ENCODE measurements around the gene OAS2. TPM values are rescaled to one million over a fixed set of nuclear protein-coding genes. Genes with fewer than 3 reads are reported as not detected.

Gene OAS2, protein sequence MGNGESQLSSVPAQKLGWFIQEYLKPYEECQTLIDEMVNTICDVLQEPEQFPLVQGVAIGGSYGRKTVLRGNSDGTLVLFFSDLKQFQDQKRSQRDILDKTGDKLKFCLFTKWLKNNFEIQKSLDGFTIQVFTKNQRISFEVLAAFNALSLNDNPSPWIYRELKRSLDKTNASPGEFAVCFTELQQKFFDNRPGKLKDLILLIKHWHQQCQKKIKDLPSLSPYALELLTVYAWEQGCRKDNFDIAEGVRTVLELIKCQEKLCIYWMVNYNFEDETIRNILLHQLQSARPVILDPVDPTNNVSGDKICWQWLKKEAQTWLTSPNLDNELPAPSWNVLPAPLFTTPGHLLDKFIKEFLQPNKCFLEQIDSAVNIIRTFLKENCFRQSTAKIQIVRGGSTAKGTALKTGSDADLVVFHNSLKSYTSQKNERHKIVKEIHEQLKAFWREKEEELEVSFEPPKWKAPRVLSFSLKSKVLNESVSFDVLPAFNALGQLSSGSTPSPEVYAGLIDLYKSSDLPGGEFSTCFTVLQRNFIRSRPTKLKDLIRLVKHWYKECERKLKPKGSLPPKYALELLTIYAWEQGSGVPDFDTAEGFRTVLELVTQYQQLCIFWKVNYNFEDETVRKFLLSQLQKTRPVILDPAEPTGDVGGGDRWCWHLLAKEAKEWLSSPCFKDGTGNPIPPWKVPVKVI
- 2.1 TPM for polyA plus RNA-seq (2012; ENCODE audit: insufficient read length, low read depth)

DNA sequence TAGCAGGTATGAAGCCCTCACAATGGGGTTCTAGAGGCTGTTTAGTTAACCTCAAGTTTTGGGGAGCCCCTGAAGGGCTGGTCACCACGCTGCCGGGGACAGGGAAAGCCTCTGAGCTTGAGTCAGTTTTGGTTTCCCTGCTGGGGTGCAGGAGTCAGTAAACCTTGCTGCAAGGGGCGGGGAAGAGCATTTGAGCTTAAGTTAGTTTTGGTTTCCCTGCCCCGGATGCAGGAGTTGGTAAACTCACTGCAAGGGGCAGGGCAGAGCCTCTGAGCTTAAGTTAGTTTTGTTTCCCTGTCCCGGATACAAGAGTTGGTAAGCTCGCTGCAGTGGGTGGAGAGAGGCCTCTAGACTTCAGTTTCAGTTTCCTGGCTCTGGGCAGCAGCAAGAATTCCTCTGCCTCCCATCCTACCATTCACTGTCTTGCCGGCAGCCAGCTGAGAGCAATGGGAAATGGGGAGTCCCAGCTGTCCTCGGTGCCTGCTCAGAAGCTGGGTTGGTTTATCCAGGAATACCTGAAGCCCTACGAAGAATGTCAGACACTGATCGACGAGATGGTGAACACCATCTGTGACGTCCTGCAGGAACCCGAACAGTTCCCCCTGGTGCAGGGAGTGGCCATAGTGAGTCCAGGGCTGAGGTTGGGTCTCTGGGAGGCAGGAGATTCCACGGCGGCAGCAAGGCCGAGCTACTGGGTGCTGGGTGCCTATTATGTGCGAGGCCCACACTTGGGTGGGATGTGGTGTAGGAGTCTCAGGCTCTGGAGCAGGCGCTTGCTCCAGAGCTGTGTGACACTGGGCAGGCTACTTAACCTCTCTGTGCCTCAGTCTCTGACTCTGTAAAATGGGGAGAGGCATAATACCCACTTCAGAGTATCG lies at the start of gene OAS2:
Gene OAS2, plus strand, starts transcription at position 357 of the 878 bp plus-strand sequence. Its CDS starts 90 bp downstream, at position 447.
- TF ChIP-seq SIN3A (IDR thresholded peaks at IDR 0.05; ENCODE audit: borderline replicate concordance, insufficient read depth, low read length) (no peak), FOXP2 (optimal IDR thresholded peaks at IDR 0.05; ENCODE audit: borderline replicate concordance, extremely low read depth, extremely low read length, insufficient read depth) (no peak), TAF1 (IDR thresholded peaks at IDR 0.05; ENCODE audit: borderline replicate concordance, insufficient read depth, low read length) (no peak; the same call in 1 of the 2 replicates), POLR2AphosphoS5 (IDR thresholded peaks at IDR 0.05; ENCODE audit: low read depth, low read length) (no peak; the same call in 1 of the 2 replicates)
- TF ChIP-seq, protein P1, sequence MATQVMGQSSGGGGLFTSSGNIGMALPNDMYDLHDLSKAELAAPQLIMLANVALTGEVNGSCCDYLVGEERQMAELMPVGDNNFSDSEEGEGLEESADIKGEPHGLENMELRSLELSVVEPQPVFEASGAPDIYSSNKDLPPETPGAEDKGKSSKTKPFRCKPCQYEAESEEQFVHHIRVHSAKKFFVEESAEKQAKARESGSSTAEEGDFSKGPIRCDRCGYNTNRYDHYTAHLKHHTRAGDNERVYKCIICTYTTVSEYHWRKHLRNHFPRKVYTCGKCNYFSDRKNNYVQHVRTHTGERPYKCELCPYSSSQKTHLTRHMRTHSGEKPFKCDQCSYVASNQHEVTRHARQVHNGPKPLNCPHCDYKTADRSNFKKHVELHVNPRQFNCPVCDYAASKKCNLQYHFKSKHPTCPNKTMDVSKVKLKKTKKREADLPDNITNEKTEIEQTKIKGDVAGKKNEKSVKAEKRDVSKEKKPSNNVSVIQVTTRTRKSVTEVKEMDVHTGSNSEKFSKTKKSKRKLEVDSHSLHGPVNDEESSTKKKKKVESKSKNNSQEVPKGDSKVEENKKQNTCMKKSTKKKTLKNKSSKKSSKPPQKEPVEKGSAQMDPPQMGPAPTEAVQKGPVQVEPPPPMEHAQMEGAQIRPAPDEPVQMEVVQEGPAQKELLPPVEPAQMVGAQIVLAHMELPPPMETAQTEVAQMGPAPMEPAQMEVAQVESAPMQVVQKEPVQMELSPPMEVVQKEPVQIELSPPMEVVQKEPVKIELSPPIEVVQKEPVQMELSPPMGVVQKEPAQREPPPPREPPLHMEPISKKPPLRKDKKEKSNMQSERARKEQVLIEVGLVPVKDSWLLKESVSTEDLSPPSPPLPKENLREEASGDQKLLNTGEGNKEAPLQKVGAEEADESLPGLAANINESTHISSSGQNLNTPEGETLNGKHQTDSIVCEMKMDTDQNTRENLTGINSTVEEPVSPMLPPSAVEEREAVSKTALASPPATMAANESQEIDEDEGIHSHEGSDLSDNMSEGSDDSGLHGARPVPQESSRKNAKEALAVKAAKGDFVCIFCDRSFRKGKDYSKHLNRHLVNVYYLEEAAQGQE (IDR thresholded peaks at IDR 0.05; ENCODE audit: insufficient read depth in 1 of 2, low read depth in 2 of 2, low read length in 2 of 2): no peak

DNA sequence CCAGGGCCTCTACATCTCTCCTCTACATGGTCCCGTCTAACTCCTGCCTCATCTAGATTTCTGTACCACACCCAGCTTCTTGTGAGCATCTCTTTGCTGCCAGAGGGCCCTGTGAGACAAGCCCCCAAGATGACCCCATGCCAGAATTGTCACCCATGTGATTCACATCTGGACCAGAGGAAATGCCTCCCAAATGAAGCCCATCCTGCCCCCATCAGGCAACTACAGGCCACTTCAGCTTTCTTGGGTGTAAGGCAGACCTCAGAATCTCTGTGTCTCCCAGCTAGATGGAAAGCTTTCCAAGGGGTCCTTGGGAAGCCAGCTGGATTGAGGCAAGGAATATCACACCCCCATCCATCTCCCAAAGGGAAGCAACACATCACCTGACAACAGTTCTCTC lies 49.3 kb upstream of the OAS2 start:
- TF ChIP-seq TAF1 (IDR thresholded peaks at IDR 0.05; ENCODE audit: borderline replicate concordance, insufficient read depth, low read length) (no peak), FOXP2 (optimal IDR thresholded peaks at IDR 0.05; ENCODE audit: borderline replicate concordance, extremely low read depth, extremely low read length, insufficient read depth) (no peak), POLR2AphosphoS5 (IDR thresholded peaks at IDR 0.05; ENCODE audit: low read depth, low read length) (no peak), SIN3A (IDR thresholded peaks at IDR 0.05; ENCODE audit: borderline replicate concordance, insufficient read depth, low read length) (no peak)
- TF ChIP-seq, protein P1 (IDR thresholded peaks at IDR 0.05; ENCODE audit: insufficient read depth in 1 of 2, low read depth in 2 of 2, low read length in 2 of 2): no peak

- TF ChIP-seq POLR2AphosphoS5 (IDR thresholded peaks at IDR 0.05; ENCODE audit: low read depth, low read length): no peak
- TF ChIP-seq TAF1 (IDR thresholded peaks at IDR 0.05; ENCODE audit: borderline replicate concordance, insufficient read depth, low read length): no peak
- TF ChIP-seq SIN3A (IDR thresholded peaks at IDR 0.05; ENCODE audit: borderline replicate concordance, insufficient read depth, low read length): no peak
- TF ChIP-seq, protein P1 (IDR thresholded peaks at IDR 0.05; ENCODE audit: insufficient read depth in 1 of 2, low read depth in 2 of 2, low read length in 2 of 2): no peak
- no peak for TF ChIP-seq FOXP2 (optimal IDR thresholded peaks at IDR 0.05; ENCODE audit: borderline replicate concordance, extremely low read depth, extremely low read length, insufficient read depth)
These were observed 48.6 kb upstream of the OAS2 start for GRCh38 chr12:112929715-112930114.

DNA sequence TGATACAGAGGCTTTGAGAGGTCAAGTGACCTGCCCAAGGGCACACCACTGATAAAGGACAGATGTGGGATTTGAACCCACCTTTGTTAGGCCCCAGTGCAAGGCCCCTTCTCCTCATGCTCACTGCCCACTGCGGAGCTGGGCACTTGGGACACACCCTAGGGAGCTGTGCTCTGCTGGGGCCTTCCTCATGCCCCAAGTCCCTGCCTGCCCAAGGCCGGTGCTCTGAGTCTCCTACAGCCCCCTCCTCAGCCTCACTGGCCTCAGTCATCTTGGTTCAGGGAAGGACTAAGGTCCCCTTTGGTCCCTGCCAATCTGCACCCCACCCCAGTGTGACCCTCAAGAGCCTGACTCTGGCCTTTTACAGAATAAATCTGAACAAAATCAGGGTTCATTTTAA lies 48.0 kb upstream of the OAS2 start:
- TF ChIP-seq TAF1 (IDR thresholded peaks at IDR 0.05; ENCODE audit: borderline replicate concordance, insufficient read depth, low read length) (no peak), FOXP2 (optimal IDR thresholded peaks at IDR 0.05; ENCODE audit: borderline replicate concordance, extremely low read depth, extremely low read length, insufficient read depth) (no peak), POLR2AphosphoS5 (IDR thresholded peaks at IDR 0.05; ENCODE audit: low read depth, low read length) (no peak), SIN3A (IDR thresholded peaks at IDR 0.05; ENCODE audit: borderline replicate concordance, insufficient read depth, low read length) (no peak)
- TF ChIP-seq, protein P1 (IDR thresholded peaks at IDR 0.05; ENCODE audit: insufficient read depth in 1 of 2, low read depth in 2 of 2, low read length in 2 of 2): no peak

Measured in PFSK-1 (cell line).